Keratinocyte (primary cell): Measurements from ENCODE around the gene GMFB. TPM values are rescaled to one million over a fixed set of nuclear protein-coding genes. Genes with fewer than 3 reads are reported as not detected.

Experiments used
- DNase-seq: peaks from one replicate; pipeline ENCODE4 v3.0.0-alpha.2; 2011; ENCODE audit warnings: low read depth, missing footprints, low spot score
- FAIRE-seq: peaks from 2 replicates; lab custom pipeline; 2011; peaks lifted over from hg19 to GRCh38; lab: Jason Lieb, UNC
- H2AFZ ChIP-seq: 2 replicates; pipeline ENCODE4 v1.6.0; 2012; ENCODE audit warnings: low read length, control low read depth, inconsistent platforms; ENCODE audit not compliant: control insufficient read depth
- H3K27ac ChIP-seq: 2 replicates; pipeline ENCODE4 v1.5.1; 2011; ENCODE audit warnings: low read length; ENCODE audit not compliant: control insufficient read depth, insufficient read depth
- H3K27me3 ChIP-seq: 3 replicates; pipeline ENCODE4 v1.6.0; 2011; ENCODE audit warnings: low read length; ENCODE audit not compliant: control insufficient read depth, insufficient read depth; ENCODE audit errors: extremely low read depth
- H3K36me3 ChIP-seq, 2 experiments: 2 replicates in 1 of 2; 3 replicates in 1 of 2; pipeline ENCODE4 v1.5.1; 2011; ENCODE audit warnings: low read length in 2 of 2, mild to moderate bottlenecking in 1 of 2; ENCODE audit not compliant: control insufficient read depth in 2 of 2, insufficient read depth in 2 of 2; ENCODE audit errors: extremely low read depth in 1 of 2
- H3K4me1 ChIP-seq: 3 replicates; pipeline ENCODE4 v1.5.1; 2011; ENCODE audit warnings: low read length; ENCODE audit not compliant: control insufficient read depth, insufficient read depth; ENCODE audit errors: extremely low read depth
- H3K4me2 ChIP-seq: 3 replicates; pipeline ENCODE4 v1.6.0; 2011; ENCODE audit warnings: low read depth, low read length; ENCODE audit not compliant: control insufficient read depth, insufficient read depth; ENCODE audit errors: extremely low read depth
- H3K4me3 ChIP-seq, 3 experiments: fragments of 200-600 bp in 1 of 3; sonication (generic) in 1 of 3; 2 replicates in 2 of 3; 3 replicates in 1 of 3; pipeline ENCODE4 v1.5.1; 2011 to 2016; ENCODE audit warnings: low read length in 3 of 3, mild to moderate bottlenecking in 3 of 3, control low read depth in 2 of 3, inconsistent platforms in 1 of 3, low read depth in 1 of 3, mixed read lengths in 1 of 3, mixed run types in 1 of 3, moderate library complexity in 1 of 3; ENCODE audit not compliant: control insufficient read depth in 2 of 3, insufficient read depth in 2 of 3; ENCODE audit errors: extremely low read depth in 1 of 3
- H3K79me2 ChIP-seq: 2 replicates; pipeline ENCODE4 v1.6.0; 2012; ENCODE audit warnings: low read length; ENCODE audit not compliant: control insufficient read depth, insufficient read depth
- H3K9ac ChIP-seq: 3 replicates; pipeline ENCODE4 v1.6.0; 2011; ENCODE audit warnings: low read length; ENCODE audit not compliant: control insufficient read depth, insufficient read depth; ENCODE audit errors: extremely low read depth
- H3K9me1 ChIP-seq: 3 replicates; pipeline ENCODE4 v1.6.0; 2011; ENCODE audit warnings: low read length; ENCODE audit not compliant: control insufficient read depth, insufficient read depth; ENCODE audit errors: extremely low read depth
- H3K9me3 ChIP-seq: 2 replicates; pipeline ENCODE4 v1.5.1; 2012; ENCODE audit warnings: low read depth, low read length; ENCODE audit not compliant: control insufficient read depth
- H4K20me1 ChIP-seq: 3 replicates; pipeline ENCODE4 v1.6.0; 2011; ENCODE audit warnings: low read length; ENCODE audit not compliant: control insufficient read depth, insufficient read depth; ENCODE audit errors: extremely low read depth
- EZH2 ChIP-seq: IDR thresholded peaks from one replicate; pipeline ENCODE4 v1.6.1; 2012; ENCODE audit warnings: inconsistent platforms, mild to moderate bottlenecking, low read length, moderate library complexity
- dilution Hi-C: fragments of 300-500 bp; cut with MboI; formaldehyde crosslinking; loops from one replicate; pipeline ENCODE4 v1.7.0; 2020; ENCODE audit warnings: low sequenced_read_pairs; ENCODE audit not compliant: extremely low pct_ligation_motif_present
- polyA plus RNA-seq, 5 experiments: library from polyadenylated mRNA; depleted of rRNA in 3 of 5; stranded (reverse) in 3 of 5; stranded (forward) in 1 of 5; unstranded in 1 of 5; fragments of >200 nt; gene quantifications; 1 replicate in 1 of 5; 2 replicates in 3 of 5; 3 replicates in 1 of 5; pipeline versions ENCODE4 v1.2.1 to v1.2.3, GENCODE V29; 2011 to 2012; ENCODE audit warnings: missing spikeins in 2 of 5, low read depth in 1 of 5, low replicate concordance in 1 of 5
- TF ChIP-seq, protein P1 (sequence below), 3 experiments: IDR thresholded peaks in 1 of 3; conservative IDR thresholded peaks in 1 of 3; optimal IDR thresholded peaks in 1 of 3; 2 replicates in 2 of 3; 3 replicates in 1 of 3; pipeline versions ENCODE3 to v1.5.1; 2011; ENCODE audit warnings: low read length in 3 of 3, mild to moderate bottlenecking in 3 of 3, moderate library complexity in 2 of 3, control low read depth in 1 of 3, inconsistent platforms in 1 of 3; ENCODE audit not compliant: insufficient read depth in 2 of 3; ENCODE audit errors: extremely low read depth in 1 of 3

The GMFB gene
- polyA plus RNA-seq, 1 donor (not counting 4 experiments of a cell fraction or from before 2014, with no cell fraction given) = 50.5 TPM

- H3K9me1 ChIP-seq = no peaks in the 10 kb centered on the region
- no peaks in the 10 kb centered on the region for H4K20me1 ChIP-seq
- H3K4me1 ChIP-seq = peaks cover 23% of the 10 kb centered on the region
- H3K4me2 ChIP-seq = peak overlapping the region; percentile 73
- H3K79me2 ChIP-seq = peaks cover 41% of the 10 kb centered on the region
- FAIRE-seq = no peak
- DNase-seq = no peak
- peak overlapping the region; percentile 67 for H3K27ac ChIP-seq
- no peak overlapping the region for H3K9ac ChIP-seq
- dilution Hi-C loops = no loop called here
- peak overlapping the region in 2 of 3 experiments; percentile 36 to 40 for H3K4me3 ChIP-seq
- H2AFZ ChIP-seq = no peak overlapping the region
- H3K9me3 ChIP-seq = no peaks in the 10 kb centered on the region
- TF ChIP-seq, protein P1, sequence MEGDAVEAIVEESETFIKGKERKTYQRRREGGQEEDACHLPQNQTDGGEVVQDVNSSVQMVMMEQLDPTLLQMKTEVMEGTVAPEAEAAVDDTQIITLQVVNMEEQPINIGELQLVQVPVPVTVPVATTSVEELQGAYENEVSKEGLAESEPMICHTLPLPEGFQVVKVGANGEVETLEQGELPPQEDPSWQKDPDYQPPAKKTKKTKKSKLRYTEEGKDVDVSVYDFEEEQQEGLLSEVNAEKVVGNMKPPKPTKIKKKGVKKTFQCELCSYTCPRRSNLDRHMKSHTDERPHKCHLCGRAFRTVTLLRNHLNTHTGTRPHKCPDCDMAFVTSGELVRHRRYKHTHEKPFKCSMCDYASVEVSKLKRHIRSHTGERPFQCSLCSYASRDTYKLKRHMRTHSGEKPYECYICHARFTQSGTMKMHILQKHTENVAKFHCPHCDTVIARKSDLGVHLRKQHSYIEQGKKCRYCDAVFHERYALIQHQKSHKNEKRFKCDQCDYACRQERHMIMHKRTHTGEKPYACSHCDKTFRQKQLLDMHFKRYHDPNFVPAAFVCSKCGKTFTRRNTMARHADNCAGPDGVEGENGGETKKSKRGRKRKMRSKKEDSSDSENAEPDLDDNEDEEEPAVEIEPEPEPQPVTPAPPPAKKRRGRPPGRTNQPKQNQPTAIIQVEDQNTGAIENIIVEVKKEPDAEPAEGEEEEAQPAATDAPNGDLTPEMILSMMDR (optimal IDR thresholded peaks at IDR 0.05 in 1 of 3, IDR thresholded peaks at IDR 0.05 in 1 of 3, conservative IDR thresholded peaks at IDR 0.05 in 1 of 3; ENCODE audit: extremely low read depth in 1 of 3, insufficient read depth in 2 of 3, low read length in 3 of 3) = no peak
- TF ChIP-seq EZH2 = no peak
- H3K36me3 ChIP-seq = peaks cover 8 to 22% of the 10 kb centered on the region in 2 experiments
- no peaks in the 10 kb centered on the region for H3K27me3 ChIP-seq
Measured at GRCh38 chr14:54481695-54482094, 7.1 kb downstream of the GMFB start.

DNA sequence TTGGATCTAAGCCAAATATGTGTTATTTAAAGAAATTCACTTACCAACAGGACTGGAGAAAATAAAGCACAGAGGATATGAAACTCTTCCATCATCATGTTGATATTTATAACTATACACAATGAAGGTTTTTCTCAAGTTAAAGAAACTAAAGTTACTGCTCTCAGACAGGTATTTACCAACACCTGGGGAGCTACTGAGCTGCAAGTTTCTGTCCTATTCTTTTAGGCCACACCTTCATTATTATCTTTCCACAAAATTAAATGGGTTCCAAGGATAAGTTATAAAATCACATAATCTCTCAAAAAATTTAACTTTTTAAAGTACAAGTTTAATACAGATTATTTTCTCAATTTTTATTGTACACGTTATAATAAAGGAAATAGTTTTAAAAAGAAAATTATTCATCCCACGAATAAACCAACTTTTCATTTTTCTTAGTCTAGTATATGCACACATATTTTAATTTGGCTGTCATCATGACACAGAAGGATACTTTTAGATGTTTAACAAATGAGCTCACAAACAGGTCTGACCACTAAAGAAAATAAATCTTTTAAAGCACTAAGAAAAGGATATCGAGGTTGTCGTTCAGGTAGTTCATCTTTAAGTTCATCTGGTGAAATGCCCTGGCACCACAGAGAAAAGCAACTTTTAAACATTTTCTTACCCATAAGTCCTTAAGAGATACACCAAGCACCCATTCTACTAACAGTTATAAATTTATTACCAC is 7.8 kb downstream of the GMFB start:
- TF ChIP-seq, protein P1 (optimal IDR thresholded peaks at IDR 0.05 in 1 of 3, IDR thresholded peaks at IDR 0.05 in 1 of 3, conservative IDR thresholded peaks at IDR 0.05 in 1 of 3; ENCODE audit: extremely low read depth in 1 of 3, insufficient read depth in 2 of 3, low read length in 3 of 3) = no peak
- TF ChIP-seq EZH2 = no peak
- dilution Hi-C loops = no loop called here
- Histone ChIP-seq H3K4me1 (peaks cover 20% of the 10 kb centered on the region), H3K4me3 (peak overlapping the region in 2 of 3 experiments; percentile 36 to 40), H4K20me1 (no peaks in the 10 kb centered on the region), H3K27ac (peak overlapping the region; percentile 67), H3K9me3 (no peaks in the 10 kb centered on the region), H3K27me3 (no peaks in the 10 kb centered on the region), H3K79me2 (peaks cover 34% of the 10 kb centered on the region), H3K4me2 (peak overlapping the region; percentile 73), H3K9ac (no peak overlapping the region), H2AFZ (no peak overlapping the region), H3K36me3 (peaks cover 8 to 29% of the 10 kb centered on the region in 2 experiments), H3K9me1 (no peaks in the 10 kb centered on the region)
- DNase-seq = no peak
- peak; percentile 58 for FAIRE-seq
